Effector memory CD8-positive, alpha-beta T cell (primary cell): Measurements from ENCODE around the gene ZNF107.
A peak's percentile ranks its signal among the peaks of the same experiment; 100 is the strongest.

ENCODE experiments used
- ATAC-seq: fragments of 150-1000 bp; cut with Tn5 transposase; replicated peaks from 2 replicates; pipeline ENCODE4 v1.10.0; 2021; ENCODE audit warnings: mild to moderate bottlenecking, moderate library complexity
- DNase-seq, 3 experiments: peaks; one replicate each; pipeline ENCODE4 v3.0.0; 2021
- H3K27ac Mint-ChIP-seq, 2 donors: one replicate each; pipeline ENCODE4 v1.8.0; 2022; ENCODE audit warnings: mild to moderate bottlenecking in 2 of 2, mixed read lengths in 2 of 2, moderate library complexity in 2 of 2
- H3K27me3 Mint-ChIP-seq, 2 donors: one replicate each; pipeline ENCODE4 v1.8.0; 2022; ENCODE audit warnings: mixed read lengths in 2 of 2
- H3K36me3 Mint-ChIP-seq: one replicate; pipeline ENCODE4 v1.8.0; 2022; ENCODE audit warnings: mild to moderate bottlenecking, moderate library complexity, mixed read lengths; ENCODE audit not compliant: insufficient read depth
- H3K4me1 Mint-ChIP-seq, 2 donors: one replicate each; pipeline ENCODE4 v1.8.0; 2022; ENCODE audit warnings: low read depth in 2 of 2, mixed read lengths in 2 of 2
- H3K4me3 Mint-ChIP-seq, 2 donors: one replicate each; pipeline ENCODE4 v1.8.0; 2022; ENCODE audit warnings: mild to moderate bottlenecking in 2 of 2, mixed read lengths in 2 of 2, moderate library complexity in 2 of 2
- H3K9me3 Mint-ChIP-seq, 2 donors: one replicate each; pipeline ENCODE4 v1.8.0; 2022; ENCODE audit warnings: mixed read lengths in 2 of 2

Gene ZNF107

GRCh38 chr7:64636386-64636785, 29.5 kb upstream of the ZNF107 start:
- no peak for ATAC-seq
- peak overlapping the region in 1 of 2 donors; percentile 23 for H3K27ac Mint-ChIP-seq
- H3K4me1 Mint-ChIP-seq: no peaks in the 10 kb centered on the region
- H3K36me3 Mint-ChIP-seq: no peaks in the 10 kb centered on the region
- no peaks in the 10 kb centered on the region for H3K9me3 Mint-ChIP-seq
- H3K4me3 Mint-ChIP-seq: no peak overlapping the region
- no peak for DNase-seq
- H3K27me3 Mint-ChIP-seq: no peaks in the 10 kb centered on the region

- no peaks in the 10 kb centered on the region for H3K27me3 Mint-ChIP-seq
- no peaks in the 10 kb centered on the region for H3K4me1 Mint-ChIP-seq
- no peak for ATAC-seq
- H3K4me3 Mint-ChIP-seq: no peak overlapping the region
- H3K27ac Mint-ChIP-seq: peak overlapping the region in 1 of 2 donors; percentile 23
- no peaks in the 10 kb centered on the region for H3K36me3 Mint-ChIP-seq
- no peaks in the 10 kb centered on the region for H3K9me3 Mint-ChIP-seq
- DNase-seq: no peak
Observed at GRCh38 chr7:64637521-64638445, 28.1 kb upstream of the ZNF107 start.

GRCh38 chr7:64638822-64639221, 27.1 kb upstream of the ZNF107 start:
- H3K27me3 Mint-ChIP-seq: no peaks in the 10 kb centered on the region
- no peaks in the 10 kb centered on the region for H3K9me3 Mint-ChIP-seq
- no peak for ATAC-seq
- peak overlapping the region in 1 of 2 donors; percentile 2 for H3K27ac Mint-ChIP-seq
- no peak overlapping the region for H3K4me3 Mint-ChIP-seq
- DNase-seq: no peak
- no peaks in the 10 kb centered on the region for H3K4me1 Mint-ChIP-seq
- H3K36me3 Mint-ChIP-seq: no peaks in the 10 kb centered on the region

GRCh38 chr7:64639267-64640001, 26.5 kb upstream of the ZNF107 start:
- Mint-ChIP-seq H3K27ac (peak overlapping the region in 1 of 2 donors; percentile 2), H3K36me3 (no peaks in the 10 kb centered on the region), H3K9me3 (no peaks in the 10 kb centered on the region), H3K4me3 (no peak overlapping the region), H3K4me1 (no peaks in the 10 kb centered on the region), H3K27me3 (no peaks in the 10 kb centered on the region)
- DNase-seq (no peak), ATAC-seq (peak; percentile 40)

GRCh38 chr7:64640504-64640903, 25.4 kb upstream of the ZNF107 start:
- H3K4me1 Mint-ChIP-seq: no peaks in the 10 kb centered on the region
- H3K36me3 Mint-ChIP-seq: no peaks in the 10 kb centered on the region
- DNase-seq (no peak), ATAC-seq (no peak)
- no peak overlapping the region for H3K4me3 Mint-ChIP-seq
- H3K9me3 Mint-ChIP-seq: no peaks in the 10 kb centered on the region
- no peaks in the 10 kb centered on the region for H3K27me3 Mint-ChIP-seq
- H3K27ac Mint-ChIP-seq: no peak overlapping the region

- Mint-ChIP-seq H3K27me3 (no peaks in the 10 kb centered on the region), H3K27ac (no peak overlapping the region), H3K36me3 (no peaks in the 10 kb centered on the region), H3K4me1 (no peaks in the 10 kb centered on the region), H3K4me3 (no peak overlapping the region), H3K9me3 (no peaks in the 10 kb centered on the region)
- ATAC-seq (no peak), DNase-seq (no peak)
Observed at GRCh38 chr7:64642046-64642445, 23.9 kb upstream of the ZNF107 start.

- no peaks in the 10 kb centered on the region for H3K27me3 Mint-ChIP-seq
- DNase-seq: no peak
- H3K4me3 Mint-ChIP-seq: no peak overlapping the region
- no peaks in the 10 kb centered on the region for H3K4me1 Mint-ChIP-seq
- no peaks in the 10 kb centered on the region for H3K36me3 Mint-ChIP-seq
- ATAC-seq: no peak
- no peaks in the 10 kb centered on the region for H3K9me3 Mint-ChIP-seq
- H3K27ac Mint-ChIP-seq: no peak overlapping the region
Observed at GRCh38 chr7:64642875-64643274, 23.1 kb upstream of the ZNF107 start.

GRCh38 chr7:64643566-64643965, 22.4 kb upstream of the ZNF107 start:
- DNase-seq (no peak), ATAC-seq (no peak)
- Mint-ChIP-seq H3K27ac (no peak overlapping the region), H3K4me3 (no peak overlapping the region), H3K36me3 (no peaks in the 10 kb centered on the region), H3K9me3 (no peaks in the 10 kb centered on the region), H3K4me1 (no peaks in the 10 kb centered on the region), H3K27me3 (peaks cover 0 to 6% of the 10 kb centered on the region in 2 donors)

- Mint-ChIP-seq H3K4me3 (no peak overlapping the region), H3K9me3 (no peaks in the 10 kb centered on the region), H3K36me3 (peaks cover 4% of the 10 kb centered on the region), H3K27me3 (peaks cover 0 to 6% of the 10 kb centered on the region in 2 donors), H3K4me1 (peaks cover 0 to 1% of the 10 kb centered on the region in 2 donors), H3K27ac (no peak overlapping the region)
- DNase-seq (no peak), ATAC-seq (no peak)
Observed at GRCh38 chr7:64651203-64651602, 14.7 kb upstream of the ZNF107 start.

- Mint-ChIP-seq H3K27ac (no peak overlapping the region), H3K36me3 (peaks cover 4% of the 10 kb centered on the region), H3K4me3 (no peak overlapping the region), H3K4me1 (peaks cover 0 to 1% of the 10 kb centered on the region in 2 donors), H3K27me3 (peaks cover 0 to 6% of the 10 kb centered on the region in 2 donors), H3K9me3 (no peaks in the 10 kb centered on the region)
- ATAC-seq: no peak
- DNase-seq: no peak
Observed at GRCh38 chr7:64651632-64652165, 14.2 kb upstream of the ZNF107 start.

GRCh38 chr7:64653721-64654401, 12.1 kb upstream of the ZNF107 start:
- DNase-seq (no peak), ATAC-seq (no peak)
- H3K4me3 Mint-ChIP-seq: no peak overlapping the region
- H3K27ac Mint-ChIP-seq: no peak overlapping the region
- H3K36me3 Mint-ChIP-seq: peaks cover 4% of the 10 kb centered on the region
- H3K27me3 Mint-ChIP-seq: no peaks in the 10 kb centered on the region
- H3K4me1 Mint-ChIP-seq: peaks cover 0 to 1% of the 10 kb centered on the region in 2 donors
- no peaks in the 10 kb centered on the region for H3K9me3 Mint-ChIP-seq

- DNase-seq (no peak), ATAC-seq (no peak)
- H3K27ac Mint-ChIP-seq: peak overlapping the region in 1 of 2 donors; percentile 23
- no peaks in the 10 kb centered on the region for H3K9me3 Mint-ChIP-seq
- H3K36me3 Mint-ChIP-seq: peaks cover 4% of the 10 kb centered on the region
- peaks cover 0 to 1% of the 10 kb centered on the region in 2 donors for H3K4me1 Mint-ChIP-seq
- H3K27me3 Mint-ChIP-seq: no peaks in the 10 kb centered on the region
- no peak overlapping the region for H3K4me3 Mint-ChIP-seq
Observed at GRCh38 chr7:64654796-64655548, 11.0 kb upstream of the ZNF107 start.

- no peak for ATAC-seq
- H3K9me3 Mint-ChIP-seq: peaks cover 0 to 1% of the 10 kb centered on the region in 2 donors
- peaks cover 0 to 1% of the 10 kb centered on the region in 2 donors for H3K4me1 Mint-ChIP-seq
- no peak overlapping the region for H3K4me3 Mint-ChIP-seq
- H3K36me3 Mint-ChIP-seq: peaks cover 4% of the 10 kb centered on the region
- DNase-seq: no peak
- H3K27me3 Mint-ChIP-seq: no peaks in the 10 kb centered on the region
- H3K27ac Mint-ChIP-seq: no peak overlapping the region
Observed at GRCh38 chr7:64655811-64656210, 10.1 kb upstream of the ZNF107 start.
